NCI-H82 (cell line): ENCODE data around the gene SART1.
A peak's percentile ranks its signal among the peaks of the same experiment; 100 is the strongest.
"Not testable (repeated sequence)": the region's sequence is repeated elsewhere in the genome, so short reads cannot be mapped to it uniquely, and the experiment has no call there.

ENCODE experiments used
- DNase-seq: peaks from one replicate; lab custom pipeline; 2025; lab: John Stamatoyannopoulos, UW

The SART1 gene

GRCh38 chr11:65988791-65989592 is 27.5 kb downstream of the SART1 start:
- peak; percentile 93 for DNase-seq

- no peak for DNase-seq
Observed at GRCh38 chr11:65992056-65992455, 30.5 kb downstream of the SART1 start.

- DNase-seq = no peak
Observed at GRCh38 chr11:65997286-65997685, 35.8 kb downstream of the SART1 start.

GRCh38 chr11:66001942-66002647 is 40.6 kb downstream of the SART1 start, which contains the start of the genes BANF1 and EIF1AD:
BANF1 (plus strand) TSS chr11:66002503; CDS start chr11:66003251, 748 bp downstream.
EIF1AD (minus strand) TSS chr11:66002157; CDS start chr11:66000389, 1,768 bp downstream.
- DNase-seq = peak; percentile 97

- peak; percentile 63 for DNase-seq
Observed at GRCh38 chr11:66002648-66003225, 41.2 kb downstream of the SART1 start.

- no peak for DNase-seq
Observed at GRCh38 chr11:66003291-66003690, 41.8 kb downstream of the SART1 start.

- no peak for DNase-seq
Observed at GRCh38 chr11:66004186-66004585, 42.7 kb downstream of the SART1 start.

GRCh38 chr11:66006134-66006890 is 44.8 kb downstream of the SART1 start:
- DNase-seq = no peak

- DNase-seq = no peak
Observed at GRCh38 chr11:66006891-66007176, 45.3 kb downstream of the SART1 start.

GRCh38 chr11:66007201-66007634 is 45.7 kb downstream of the SART1 start:
- DNase-seq = peak; percentile 84

GRCh38 chr11:66008095-66008467 is 46.5 kb downstream of the SART1 start:
- no peak for DNase-seq

GRCh38 chr11:66008468-66009101 is 47.1 kb downstream of the SART1 start:
- peak; percentile 75 for DNase-seq

GRCh38 chr11:66010036-66010435 is 48.5 kb downstream of the SART1 start:
- not testable (repeated sequence) for DNase-seq

- DNase-seq = no peak
Observed at GRCh38 chr11:66011239-66011784, 49.8 kb downstream of the SART1 start.

GRCh38 chr11:66011785-66012303 is 50.3 kb downstream of the SART1 start, which contains the start of gene CST6:
CST6 (plus strand) TSS chr11:66012008; CDS start chr11:66012045, 37 bp downstream.
- DNase-seq = no peak

- DNase-seq = no peak
Observed at GRCh38 chr11:66012371-66012945, 50.9 kb downstream of the SART1 start.

GRCh38 chr11:66012946-66013761 is 51.6 kb downstream of the SART1 start:
- no peak for DNase-seq

- no peak for DNase-seq
Observed at GRCh38 chr11:66013762-66014100, 52.2 kb downstream of the SART1 start.

- no peak for DNase-seq
Observed at GRCh38 chr11:66014804-66015453, 53.4 kb downstream of the SART1 start.
